Kidney (tissue), 14 donors: ENCODE results near the gene ZER1. TPM values are rescaled to one million over a fixed set of nuclear protein-coding genes. Genes with fewer than 3 reads are reported as not detected.

Experiments
- DNase-seq, 5 donors: peaks; one replicate each; pipeline ENCODE4 v3.0.0-alpha.2; 2013 to 2020
- FAIRE-seq: peaks from 2 replicates; lab custom pipeline; 2012; peaks lifted over from hg19 to GRCh38; lab: Jason Lieb, UNC
- H3K27ac ChIP-seq, 2 donors: one replicate each; pipeline ENCODE4 v1.7.0; 2013; ENCODE audit warnings: low read depth in 2 of 2, low read length in 2 of 2, inconsistent platforms in 1 of 2
- H3K27me3 ChIP-seq: one replicate; pipeline ENCODE4 v1.7.1; 2013; ENCODE audit warnings: low read length, inconsistent platforms; ENCODE audit not compliant: control insufficient read depth, insufficient read depth
- H3K36me3 ChIP-seq, 3 donors: one replicate each; pipeline versions ENCODE4 v1.7.0 to v1.7.1; 2013; ENCODE audit warnings: low read length in 3 of 3, control low read depth in 1 of 3, inconsistent platforms in 1 of 3; ENCODE audit not compliant: insufficient read depth in 3 of 3, control insufficient read depth in 2 of 3
- H3K4me1 ChIP-seq, 3 donors: one replicate each; pipeline versions ENCODE4 v1.7.0 to v1.7.1; 2013; ENCODE audit warnings: low read length in 3 of 3, inconsistent platforms in 1 of 3, low read depth in 1 of 3; ENCODE audit not compliant: control insufficient read depth in 2 of 3, insufficient read depth in 2 of 3
- H3K4me3 ChIP-seq, 3 donors: one replicate each; pipeline versions ENCODE4 v1.7.0 to v1.8.1; 2013; ENCODE audit warnings: low read length in 3 of 3, control low read depth in 1 of 3, inconsistent platforms in 1 of 3
- H3K9ac ChIP-seq, 3 donors: one replicate each; pipeline versions ENCODE4 v1.7.0 to v1.7.1; 2013; ENCODE audit warnings: low read length in 3 of 3, control low read depth in 1 of 3, inconsistent platforms in 1 of 3
- H3K9me3 ChIP-seq, 3 donors: one replicate each; pipeline versions ENCODE4 v1.7.0 to v1.7.1; 2013; ENCODE audit warnings: low read length in 3 of 3, control low read depth in 1 of 3, inconsistent platforms in 1 of 3; ENCODE audit not compliant: control insufficient read depth in 2 of 3, insufficient read depth in 1 of 3
- CTCF ChIP-seq: IDR thresholded peaks from 3 replicates; pipeline ENCODE4 v1.5.1; 2012; ENCODE audit warnings: mild to moderate bottlenecking, moderate library complexity, borderline replicate concordance; ENCODE audit not compliant: insufficient read depth; ENCODE audit errors: extremely low read depth
- intact Hi-C: fragments of 100-400 bp; cut with DNase I; formaldehyde crosslinking; loops from one replicate; pipeline ENCODE4 v1.11.1; 2022
- polyA plus RNA-seq: library from polyadenylated mRNA; stranded (reverse); fragments of 350-450 nt; fragmentation: Illumina TruSeq; extraction: RNeasy Lipid Tissue Mini Kit (QIAGEN cat#74804); gene quantifications from one replicate; pipeline ENCODE4 v1.2.3, GENCODE V29; 2014; ENCODE audit warnings: low read depth, low replicate concordance; ENCODE audit not compliant: insufficient read depth
- total RNA-seq: library from RNA; stranded (reverse); fragmentation: NEBNext Ultra II Directional; extraction: Animal tissue kit (Norgen Biotek cat#: 25700); gene quantifications from one replicate; pipeline ENCODE4 v1.2.1, GENCODE V29; 2021
- donor health status: control.
- donor health status: control.
- donor health status: control.
- donor health status: control.
- donor health status: control.
- donor health status: DM: yes; HTN: yes; CAD: no.
- donor health status: Normal renal cell carcinoma (clear cell type).

The ZER1 gene
- total and polyA plus RNA-seq, 2 donors from 2014 or later = 31.1 to 43.2 TPM

- intact Hi-C loops = no loop called here
- FAIRE-seq = no peak
- no peak for TF ChIP-seq CTCF
- Histone ChIP-seq H3K9ac (no peak overlapping the region), H3K36me3 (no peaks in the 10 kb centered on the region), H3K4me3 (no peak overlapping the region), H3K9me3 (no peaks in the 10 kb centered on the region), H3K27ac (no peak overlapping the region), H3K4me1 (no peaks in the 10 kb centered on the region), H3K27me3 (no peaks in the 10 kb centered on the region)
- DNase-seq = peak in 2 of 5 donors; percentile 16 to 46
These were observed 56.9 kb downstream of the ZER1 start for GRCh38 chr9:128714586-128715435.

- FAIRE-seq = no peak
These were observed 57.7 kb downstream of the ZER1 start for GRCh38 chr9:128713941-128714573.

GRCh38 chr9:128713411-128713780 lies 58.3 kb downstream of the ZER1 start:
- H3K4me1 ChIP-seq = no peaks in the 10 kb centered on the region
- DNase-seq = peak in 1 of 5 donors; percentile 44
- H3K27me3 ChIP-seq = no peaks in the 10 kb centered on the region
- intact Hi-C loops = no loop called here
- no peak overlapping the region for H3K9ac ChIP-seq
- FAIRE-seq = no peak
- H3K4me3 ChIP-seq = no peak overlapping the region
- H3K9me3 ChIP-seq = no peaks in the 10 kb centered on the region
- no peak for TF ChIP-seq CTCF
- H3K36me3 ChIP-seq = no peaks in the 10 kb centered on the region
- H3K27ac ChIP-seq = no peak overlapping the region

More at GRCh38 chr9:128713941-128714573, 57.7 kb downstream of the ZER1 start:
- H3K4me3 ChIP-seq = no peak overlapping the region
- no peak overlapping the region for H3K27ac ChIP-seq
- H3K27me3 ChIP-seq = no peaks in the 10 kb centered on the region
- H3K9me3 ChIP-seq = no peaks in the 10 kb centered on the region
- DNase-seq = peak in 2 of 5 donors; percentile 22 to 47
- no peak overlapping the region for H3K9ac ChIP-seq
- intact Hi-C loops = no loop called here
- no peaks in the 10 kb centered on the region for H3K4me1 ChIP-seq
- no peak for TF ChIP-seq CTCF
- H3K36me3 ChIP-seq = no peaks in the 10 kb centered on the region
